ENCODE results near the gene FANCG.
A peak's percentile ranks its signal among the peaks of the same experiment; 100 is the strongest.

FANCG gene

DNA sequence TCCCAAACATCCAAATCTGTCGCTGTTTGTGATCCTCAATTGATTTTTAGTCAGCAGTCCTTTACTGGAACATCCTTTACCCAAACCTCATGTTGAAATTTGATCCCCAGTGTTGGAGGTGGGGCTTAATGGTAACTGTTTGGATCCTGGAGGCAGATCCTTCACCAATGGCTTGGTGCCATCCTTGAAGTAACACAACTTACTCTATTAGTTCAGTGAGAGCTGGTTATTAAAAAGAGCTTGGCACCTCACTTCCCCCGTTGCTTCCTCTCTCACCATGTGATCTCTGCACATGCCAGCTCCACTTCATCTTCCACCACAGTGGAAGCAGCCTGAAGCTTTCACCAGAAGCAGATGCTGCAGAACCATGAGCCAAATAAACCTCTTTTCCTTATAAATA lies 49.9 kb downstream of the FANCG start:
- TF ChIP-seq GATA3 (IDR thresholded peaks at IDR 0.05; ENCODE audit: low read depth, low read length), result no peak
- no peak for TF ChIP-seq GATA2 (IDR thresholded peaks at IDR 0.05; ENCODE audit: low read depth, low read length)

DNA sequence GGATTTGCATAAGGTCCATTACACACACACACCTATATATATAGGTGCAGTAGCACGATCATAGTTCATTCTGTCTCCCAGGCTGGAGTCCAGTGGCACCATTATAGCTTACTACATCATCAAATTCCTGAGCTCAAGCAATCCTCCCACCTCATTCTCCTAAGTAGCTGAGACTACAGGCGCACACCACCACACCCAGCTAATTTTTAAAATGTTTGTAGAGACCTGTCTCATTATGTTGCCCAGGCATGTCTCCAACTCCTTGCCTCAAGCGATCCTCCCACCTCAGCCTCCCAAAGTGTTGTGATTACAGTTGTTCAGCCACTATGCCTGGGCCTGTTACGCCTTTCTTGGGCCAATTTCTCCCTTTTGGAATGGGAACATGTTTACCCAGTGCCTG lies 50.5 kb downstream of the FANCG start:
- no peak for TF ChIP-seq GATA3 (IDR thresholded peaks at IDR 0.05; ENCODE audit: low read depth, low read length)
- no peak for TF ChIP-seq GATA2 (IDR thresholded peaks at IDR 0.05; ENCODE audit: low read depth, low read length)

DNA sequence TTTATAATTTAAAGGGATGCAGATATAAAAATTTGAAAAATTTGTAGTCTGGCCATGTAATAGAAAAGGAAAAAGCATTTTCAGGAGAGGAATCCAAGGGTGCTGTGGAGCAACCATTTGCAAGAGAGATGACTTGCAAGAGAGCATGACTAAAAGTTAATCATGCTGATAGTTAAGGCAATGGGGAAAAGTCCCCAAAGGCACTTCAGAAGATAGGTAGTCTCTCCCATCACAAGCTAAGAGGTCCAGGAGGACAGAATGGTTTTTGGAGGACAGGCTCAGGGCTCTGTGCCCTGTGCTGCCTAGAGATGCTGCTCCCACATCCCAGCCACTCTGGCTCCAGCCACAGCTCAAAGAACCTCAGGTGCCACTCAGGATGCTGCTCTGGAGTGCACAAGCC lies 51.4 kb downstream of the FANCG start:
- TF ChIP-seq GATA2 (IDR thresholded peaks at IDR 0.05; ENCODE audit: low read depth, low read length) (no peak), GATA3 (IDR thresholded peaks at IDR 0.05; ENCODE audit: low read depth, low read length) (no peak)

- no peak for TF ChIP-seq GATA2 (IDR thresholded peaks at IDR 0.05; ENCODE audit: low read depth, low read length)
- TF ChIP-seq GATA3 (IDR thresholded peaks at IDR 0.05; ENCODE audit: low read depth, low read length), result no peak
These were observed 51.9 kb downstream of the FANCG start for GRCh38 chr9:35027860-35028259.

DNA sequence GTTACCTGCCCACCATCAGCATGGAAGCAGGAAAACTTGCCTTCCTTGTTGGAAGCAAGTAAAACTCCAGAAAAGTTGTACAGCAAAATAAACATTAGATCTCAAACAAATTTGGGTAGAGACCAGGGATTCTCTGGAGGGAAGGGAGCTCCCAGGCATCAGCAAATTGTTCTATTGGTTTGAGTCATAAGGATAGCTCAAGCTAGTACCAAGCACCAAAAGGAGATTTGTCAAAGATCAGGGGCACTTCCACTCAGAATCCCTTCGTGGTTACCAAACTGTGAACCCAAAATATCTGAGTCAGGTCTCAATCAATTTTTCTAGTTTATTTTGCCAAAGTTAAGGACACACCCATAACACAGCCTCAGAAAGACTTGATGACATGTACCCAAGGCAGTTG lies 52.4 kb downstream of the FANCG start:
- TF ChIP-seq GATA3 (IDR thresholded peaks at IDR 0.05; ENCODE audit: low read depth, low read length), result no peak
- no peak for TF ChIP-seq GATA2 (IDR thresholded peaks at IDR 0.05; ENCODE audit: low read depth, low read length)

DNA sequence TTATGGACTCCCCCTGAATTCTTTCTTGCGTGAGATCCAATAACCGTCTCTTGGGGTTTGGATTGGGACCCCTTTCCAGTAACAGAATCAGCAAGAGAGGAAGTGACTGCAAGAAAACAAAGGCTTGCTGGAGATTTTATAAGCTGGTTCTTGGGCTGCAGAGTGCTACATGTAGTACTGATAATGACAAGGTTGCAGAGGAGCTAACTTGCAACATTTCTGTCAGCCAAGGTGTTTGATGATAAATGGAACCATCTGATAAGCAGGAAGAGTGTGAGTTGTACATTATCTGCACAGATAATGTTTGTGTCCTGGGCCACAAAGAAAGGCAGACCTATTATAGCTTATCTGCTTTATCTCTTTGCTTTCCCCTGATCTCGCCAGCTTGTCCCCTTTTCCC lies 53.1 kb downstream of the FANCG start:
- TF ChIP-seq GATA3 (IDR thresholded peaks at IDR 0.05; ENCODE audit: low read depth, low read length), result 0 out of 2 replicates have a peak, but pooled peaks have one; percentile 13
- 0 out of 2 replicates have a peak, but pooled peaks have one; percentile 9 for TF ChIP-seq GATA2 (IDR thresholded peaks at IDR 0.05; ENCODE audit: low read depth, low read length)

Measured in SH-SY5Y (cell line).